ENCODE results near the gene ABCD4. TPM values are rescaled to one million over a fixed set of nuclear protein-coding genes. Genes with fewer than 3 reads are reported as not detected.
"Not testable (repeated sequence)": the region's sequence is repeated elsewhere in the genome, so short reads cannot be mapped to it uniquely, and the experiment has no call there.

The ABCD4 gene
- total RNA-seq, 1 donor from 2014 or later, result 38.5 TPM

DNA sequence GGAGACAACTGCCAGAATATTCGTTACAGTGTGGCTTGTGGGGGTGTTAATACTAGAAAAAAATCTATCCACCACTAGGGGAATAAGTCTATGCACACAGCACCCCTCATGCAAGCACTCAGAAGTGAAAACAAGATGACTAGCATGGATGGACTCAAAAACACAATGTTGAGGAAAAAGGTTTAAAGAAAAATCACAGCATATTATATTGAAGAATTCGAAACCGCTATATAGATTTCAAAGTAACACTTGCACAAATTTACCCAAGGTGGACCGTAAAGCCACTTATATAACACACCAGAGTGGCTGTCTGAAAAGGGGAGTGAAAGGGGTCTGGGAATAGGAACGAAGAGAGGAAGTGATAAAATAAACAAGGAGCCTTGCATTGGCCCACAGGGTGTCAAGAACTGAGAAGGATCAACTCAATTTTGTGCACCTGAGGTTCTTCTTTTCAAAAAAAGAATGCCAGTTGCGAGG, 544 bp downstream of the ABCD4 start:
- peak; percentile 51 for DNase-seq

DNA sequence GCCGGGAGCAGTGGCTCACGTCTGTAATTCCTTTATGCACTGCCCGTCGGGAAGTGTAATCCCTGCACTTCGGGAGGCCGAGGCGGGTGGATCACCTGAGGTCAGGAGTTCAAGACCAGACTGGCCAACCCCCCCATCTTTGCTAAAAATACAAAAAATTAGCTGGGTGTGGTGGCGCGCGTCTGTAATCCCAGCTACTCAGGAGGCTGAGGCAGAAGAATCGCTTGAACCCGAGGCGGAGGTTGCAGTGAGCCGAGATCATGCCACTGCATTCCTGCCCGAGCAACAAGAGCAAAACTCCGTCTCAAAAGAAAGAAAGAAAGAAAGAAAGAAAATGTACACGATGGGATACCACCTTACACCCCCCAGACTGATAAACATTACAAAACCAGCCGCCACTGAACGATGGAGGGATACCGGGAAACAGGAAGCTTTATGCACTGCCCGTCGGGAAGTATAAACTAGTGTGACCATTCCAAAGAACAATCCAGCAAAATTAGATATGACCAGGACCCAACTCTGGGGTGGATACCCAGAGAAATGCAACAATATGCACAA, 1.1 kb downstream of the ABCD4 start:
- no peak for DNase-seq

DNA sequence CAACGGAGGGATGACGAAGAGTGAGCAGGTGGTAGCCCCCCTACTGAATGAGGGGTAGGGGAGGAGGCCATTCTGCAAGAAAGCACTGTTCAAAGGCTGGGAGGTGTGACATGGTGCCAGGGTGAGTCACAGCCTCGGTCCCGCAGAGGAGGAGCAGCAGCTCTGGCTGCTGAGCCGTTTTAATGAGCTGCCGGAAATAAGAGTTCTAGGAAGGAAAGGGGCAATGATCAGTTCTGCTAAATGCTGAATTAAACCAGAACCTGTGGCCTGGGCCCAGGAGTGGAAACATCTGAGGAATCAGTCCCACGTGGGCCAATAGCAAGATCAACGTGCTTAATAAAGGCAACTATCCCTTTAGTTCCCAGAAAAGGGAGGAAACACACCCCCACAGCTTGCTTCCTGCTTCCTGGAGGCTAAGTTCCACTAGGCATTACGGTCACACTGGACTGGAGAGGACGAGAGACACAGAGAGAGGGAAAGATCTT, 3.6 kb downstream of the ABCD4 start:
- peak; percentile 35 for DNase-seq

DNA sequence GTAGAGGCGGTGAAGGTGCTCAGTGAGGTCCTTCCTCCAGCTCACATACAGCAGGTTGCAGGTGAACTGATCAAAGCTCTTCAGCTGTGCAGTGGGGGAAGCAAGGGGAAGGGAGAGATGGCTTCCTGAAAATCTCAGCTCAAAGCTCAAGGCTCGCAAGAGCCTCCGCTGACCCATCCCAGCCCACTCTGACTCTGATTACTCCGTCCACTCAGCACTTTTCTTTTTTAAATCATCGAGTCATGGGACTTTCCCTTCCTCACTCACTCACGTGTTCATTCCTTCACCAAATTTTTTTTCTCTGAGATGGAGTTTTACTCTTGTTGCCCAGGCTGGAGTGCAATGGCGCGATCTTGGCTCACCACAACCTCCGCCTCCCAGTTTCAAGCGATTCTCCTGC, 4.7 kb downstream of the ABCD4 start:
- no peak for DNase-seq

DNA sequence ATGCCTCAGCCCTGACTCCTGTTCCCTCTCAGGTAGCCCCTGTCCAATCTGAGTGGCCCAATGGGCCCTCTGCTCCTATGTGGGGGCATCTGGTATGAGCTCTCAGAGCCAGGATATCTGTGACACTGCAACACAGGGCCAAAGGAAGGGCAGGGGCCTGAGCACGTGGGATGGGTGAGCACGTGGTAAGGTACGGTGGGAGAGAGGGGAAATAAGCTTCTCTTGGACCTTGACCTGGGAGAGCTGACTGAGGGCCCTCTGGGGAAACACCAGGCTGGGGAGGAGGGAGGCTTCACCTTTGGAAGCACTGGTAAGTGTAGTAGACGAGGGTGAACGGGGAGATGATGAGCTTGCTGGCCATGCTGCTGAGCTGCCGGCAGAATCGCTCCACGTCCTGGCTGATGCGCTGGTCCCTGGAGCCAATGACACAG, 6.7 kb downstream of the ABCD4 start:
- no peak for DNase-seq

DNA sequence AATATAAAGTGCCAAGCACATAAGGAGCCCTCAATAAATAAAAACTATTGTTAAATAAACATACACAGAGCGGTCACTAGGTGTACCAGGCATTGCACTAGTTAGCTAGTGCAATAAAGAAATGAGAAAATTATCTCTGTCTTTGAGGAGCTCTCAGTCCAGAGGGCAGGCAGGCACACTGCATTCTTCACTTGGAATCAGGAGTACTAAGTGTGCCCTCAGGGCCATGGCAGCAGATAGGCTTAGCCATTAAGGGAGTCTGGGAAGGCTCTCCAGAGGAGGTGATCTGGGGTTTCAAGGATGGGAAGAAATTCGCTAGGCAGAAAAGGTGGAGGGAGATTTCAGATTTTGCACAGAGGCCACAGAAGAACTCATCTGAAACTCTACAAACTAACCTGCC, 9.1 kb downstream of the ABCD4 start:
- no peak for DNase-seq

DNA sequence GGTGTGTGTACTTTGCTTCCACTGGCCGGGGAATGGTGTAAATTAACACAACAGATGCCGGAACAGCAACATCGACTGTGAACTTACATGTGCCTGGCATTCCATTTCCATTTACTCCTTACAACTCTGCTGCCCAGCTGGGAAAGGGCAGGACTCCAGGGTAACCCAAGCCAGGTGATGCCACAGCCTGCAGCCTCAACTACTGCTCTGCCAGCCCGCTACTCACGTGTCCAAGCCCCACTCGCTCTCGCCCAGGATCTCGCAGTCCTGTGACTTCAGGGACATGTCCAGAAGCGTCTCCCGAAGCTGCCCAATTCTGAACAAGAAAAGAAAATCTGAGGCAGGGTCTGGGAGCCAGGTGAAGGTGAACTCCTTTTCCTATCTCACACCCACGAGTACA, 10.7 kb downstream of the ABCD4 start:
- DNase-seq, result no peak

DNA sequence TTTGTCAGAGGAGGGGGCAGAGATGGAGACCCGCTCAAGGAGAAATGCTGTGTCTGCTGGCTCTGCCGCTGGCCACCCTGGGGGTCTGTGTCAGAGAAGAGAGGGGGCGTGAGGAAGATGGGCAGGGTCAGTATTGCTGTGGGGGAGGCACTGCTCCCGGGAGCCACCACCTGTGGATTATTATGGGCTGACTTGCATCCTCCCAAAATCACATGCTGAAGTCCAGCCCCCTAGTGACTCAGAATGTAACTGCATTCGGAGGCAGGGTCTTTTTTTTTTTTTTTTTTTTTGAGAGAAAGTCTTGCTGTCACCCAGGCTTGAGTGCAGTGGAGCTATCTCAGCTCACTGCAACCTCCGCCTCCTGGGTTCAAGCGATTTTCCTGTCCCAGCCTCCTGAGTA, 12.3 kb downstream of the ABCD4 start:
- DNase-seq, result no peak

DNA sequence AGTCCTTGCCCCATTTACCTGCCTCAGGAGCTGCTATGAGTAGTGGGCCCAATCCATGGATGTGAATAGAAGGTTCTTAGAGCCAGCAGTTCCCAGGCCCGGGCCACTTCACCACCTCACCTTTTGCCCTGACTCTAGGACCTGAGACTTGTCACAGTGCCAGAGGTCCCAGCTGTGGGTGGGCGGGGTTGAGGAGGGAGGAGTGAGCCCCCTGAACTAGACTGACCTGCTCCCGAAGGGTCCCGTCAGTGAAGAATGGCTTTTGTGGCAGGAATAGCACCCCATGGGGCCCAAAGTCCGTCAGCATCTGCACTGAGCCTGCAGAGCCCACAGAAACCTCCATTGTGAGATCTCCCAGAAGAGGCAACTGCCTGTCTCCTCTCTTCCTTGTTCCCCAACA, 12.9 kb downstream of the ABCD4 start:
- DNase-seq, result no peak

DNA sequence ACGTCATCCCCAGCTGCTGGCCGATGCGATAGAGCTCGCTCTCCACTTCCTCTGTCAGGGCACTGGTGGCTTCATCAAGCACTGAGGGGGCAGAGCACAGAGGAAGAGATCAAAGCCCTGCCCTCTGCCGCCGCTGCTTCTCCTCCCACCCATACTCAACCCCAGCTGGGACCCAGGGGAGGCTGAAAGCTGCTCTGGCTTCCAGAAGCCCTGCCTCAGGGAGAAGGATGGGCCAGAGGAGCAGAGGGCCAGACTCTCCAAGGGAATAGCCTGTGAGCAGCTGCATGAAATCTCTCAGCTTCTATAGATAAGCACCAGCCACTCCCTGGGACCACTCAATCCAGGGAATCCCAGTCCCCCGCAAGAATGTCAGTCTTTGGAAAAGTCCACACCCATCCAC, 16.0 kb downstream of the ABCD4 start:
- no peak for DNase-seq

DNA sequence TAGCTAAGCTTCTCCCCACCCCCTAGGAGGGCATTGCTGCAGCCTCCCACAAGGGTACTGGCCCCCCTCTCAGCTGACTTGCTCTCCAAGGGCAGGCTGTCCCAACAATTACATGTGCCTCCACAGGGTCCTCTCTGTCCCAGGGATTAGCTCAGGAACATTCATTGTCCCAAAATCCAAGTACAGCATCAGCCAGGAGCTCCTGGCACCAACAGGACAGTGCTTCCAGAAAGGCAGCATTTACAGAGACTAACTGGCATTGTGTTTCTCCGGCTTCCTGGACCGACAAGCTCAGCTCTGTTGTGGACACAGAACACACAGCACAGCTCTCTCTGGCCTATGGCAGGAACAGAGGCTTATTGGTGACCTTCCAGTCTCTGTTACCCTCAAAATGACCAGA, 21.7 kb downstream of the ABCD4 start:
- no peak for DNase-seq

DNA sequence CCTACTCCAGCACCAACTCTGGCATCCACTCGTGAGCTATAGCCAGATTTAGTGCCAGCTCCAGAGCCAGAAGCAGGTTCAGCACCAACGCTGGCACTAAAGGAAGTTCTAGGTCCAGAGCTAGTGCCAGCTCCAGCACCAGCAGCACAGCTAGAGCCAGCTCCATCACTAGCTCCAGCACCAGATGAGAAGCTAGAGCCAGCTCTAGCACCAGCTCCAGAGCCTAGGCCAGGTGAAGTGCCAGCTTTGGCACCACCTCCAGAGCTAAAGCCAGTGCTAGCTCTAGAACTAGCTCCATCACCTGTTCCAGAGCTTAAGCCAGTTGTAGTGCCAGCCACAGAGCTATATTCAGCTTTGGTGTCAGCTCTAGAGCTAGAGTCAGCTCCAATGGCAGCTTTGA, 24.7 kb downstream of the ABCD4 start:
- no peak for DNase-seq

DNA sequence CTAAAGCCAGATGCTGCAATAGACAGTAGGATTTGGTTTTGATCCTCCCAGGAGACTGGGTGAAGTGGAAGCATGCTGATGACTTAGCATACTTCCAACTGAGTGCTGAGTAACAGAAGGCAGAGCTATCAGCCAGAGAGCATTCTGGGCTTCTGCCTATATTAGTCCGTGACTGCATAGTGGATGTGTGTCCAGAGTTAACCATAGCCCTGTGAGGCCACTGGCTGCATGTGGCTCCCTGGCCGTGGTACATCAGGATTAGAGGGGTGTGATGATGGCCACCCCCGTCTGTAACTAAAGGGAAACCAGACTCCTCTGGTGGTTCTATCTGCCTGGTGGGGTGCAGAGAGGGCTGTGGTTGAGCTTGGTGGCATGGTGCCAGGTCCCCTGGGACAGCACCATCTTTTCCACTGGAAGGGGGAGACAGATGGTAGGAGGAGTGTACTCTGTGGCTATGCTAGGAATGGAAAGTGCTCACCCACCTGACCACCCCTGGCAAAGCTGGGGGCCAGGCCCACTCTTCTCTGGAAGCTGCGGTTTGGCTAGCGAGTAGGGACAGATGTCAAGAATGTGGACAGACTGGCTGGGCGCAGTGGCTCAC, 27.4 kb downstream of the ABCD4 start:
- no peak for DNase-seq

DNA sequence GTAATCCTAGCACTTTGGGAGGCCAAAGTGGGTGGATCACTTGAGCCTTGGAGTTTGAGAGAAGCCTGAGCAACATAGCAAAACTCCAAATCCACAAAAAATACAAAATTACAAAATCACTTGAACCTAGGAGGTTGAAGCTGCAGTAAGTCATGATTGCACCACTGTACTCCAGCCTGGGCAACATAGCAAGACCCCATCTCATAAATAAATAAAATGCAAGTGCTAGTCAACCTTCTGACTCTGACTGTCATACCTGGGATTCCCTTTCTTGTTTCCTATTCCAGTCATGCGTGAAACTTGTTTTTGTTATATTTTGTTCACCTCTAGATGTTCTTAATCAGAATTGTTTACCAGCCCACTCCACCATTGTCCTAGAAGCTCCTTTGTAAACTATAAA, 31.4 kb downstream of the ABCD4 start:
- DNase-seq, result no peak

DNA sequence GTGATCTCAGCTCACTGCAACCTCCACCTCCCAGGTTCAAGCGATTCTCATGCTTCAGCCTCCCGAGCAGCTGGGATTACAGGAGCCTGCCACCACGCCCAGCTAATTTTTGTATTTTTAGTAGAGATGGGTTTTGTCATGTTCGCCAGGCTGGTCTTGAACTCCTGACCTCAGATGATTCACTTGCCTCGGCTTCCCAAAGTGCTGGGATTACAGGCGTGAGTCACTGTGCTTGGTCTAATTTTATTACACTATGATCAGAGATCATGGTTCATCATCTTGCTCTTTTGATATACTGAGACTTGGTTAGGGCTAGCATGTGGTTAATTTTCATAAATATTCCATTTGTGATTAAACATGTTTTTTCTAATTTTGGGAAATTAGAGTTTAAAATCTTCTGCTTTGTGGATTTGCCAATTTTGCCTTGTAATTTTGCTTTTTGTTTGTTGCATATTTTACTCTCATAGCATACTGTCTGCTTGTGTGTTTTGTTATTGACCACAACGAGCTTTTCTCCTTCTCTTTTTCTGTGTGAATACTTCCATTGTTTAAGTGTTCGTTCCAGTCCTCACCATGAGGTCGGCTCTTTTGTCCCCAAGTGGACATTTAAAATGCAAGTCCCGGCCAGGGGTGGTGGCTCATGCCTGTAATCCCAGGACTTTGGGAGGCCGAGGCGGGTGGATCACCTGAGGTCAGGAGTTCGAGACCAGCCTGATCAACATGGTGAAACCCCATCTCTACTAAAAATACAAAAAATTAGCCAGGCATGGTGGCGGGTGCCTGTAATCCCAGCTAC, 32.2 kb downstream of the ABCD4 start:
- DNase-seq, result not testable (repeated sequence)

DNA sequence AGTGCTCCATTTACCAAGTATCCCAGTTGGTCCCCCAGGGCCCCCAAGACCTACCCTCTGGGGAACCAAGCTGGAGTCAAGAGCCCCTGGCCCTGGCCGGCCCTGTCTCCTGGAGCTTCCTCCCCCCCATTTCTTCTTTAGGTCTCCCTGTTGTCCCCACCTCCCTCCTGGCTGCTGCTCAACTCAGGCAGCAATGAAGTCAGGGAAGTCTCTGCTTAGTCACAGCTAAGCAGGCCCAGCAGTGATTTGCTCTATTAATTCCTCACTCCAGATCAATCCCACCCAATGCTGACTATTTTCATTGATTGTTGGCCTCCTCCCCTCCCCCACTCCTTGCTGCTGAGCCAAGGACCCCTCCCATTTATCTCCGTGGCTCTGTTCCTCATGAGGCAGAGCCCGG, 35.1 kb downstream of the ABCD4 start:
- no peak for DNase-seq

DNA sequence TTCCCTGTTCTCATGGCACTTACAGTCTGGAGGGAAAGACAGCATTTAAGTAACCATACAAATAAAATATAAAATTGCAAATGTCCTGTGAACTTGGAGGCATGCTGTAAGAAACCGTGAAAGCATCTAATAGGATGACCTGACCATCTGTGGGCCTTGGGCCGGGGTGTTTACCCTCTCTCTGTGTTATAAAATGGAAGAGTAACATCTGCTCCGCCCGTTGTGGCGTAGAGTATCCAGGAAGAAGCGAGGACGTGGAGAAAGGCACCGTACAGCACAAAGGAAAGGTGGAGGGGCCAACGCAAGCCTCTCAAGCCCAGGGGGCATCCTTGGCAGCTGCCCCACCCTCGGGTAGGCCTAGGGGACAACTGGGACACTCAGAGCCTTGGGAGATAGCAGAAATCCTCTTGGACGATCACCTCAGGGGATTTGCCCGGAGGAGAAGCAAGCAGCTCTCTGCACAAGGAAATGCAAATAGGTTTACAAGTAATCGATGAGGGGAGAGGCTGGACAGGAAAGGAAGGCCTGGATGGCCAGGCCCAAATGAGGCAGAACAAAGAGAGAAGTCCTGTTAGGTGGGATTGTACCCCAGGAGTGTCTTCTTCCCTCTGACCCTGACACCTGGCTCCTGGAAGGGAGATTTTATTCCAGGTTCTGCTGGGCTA, 37.3 kb downstream of the ABCD4 start:
- no peak for DNase-seq

DNA sequence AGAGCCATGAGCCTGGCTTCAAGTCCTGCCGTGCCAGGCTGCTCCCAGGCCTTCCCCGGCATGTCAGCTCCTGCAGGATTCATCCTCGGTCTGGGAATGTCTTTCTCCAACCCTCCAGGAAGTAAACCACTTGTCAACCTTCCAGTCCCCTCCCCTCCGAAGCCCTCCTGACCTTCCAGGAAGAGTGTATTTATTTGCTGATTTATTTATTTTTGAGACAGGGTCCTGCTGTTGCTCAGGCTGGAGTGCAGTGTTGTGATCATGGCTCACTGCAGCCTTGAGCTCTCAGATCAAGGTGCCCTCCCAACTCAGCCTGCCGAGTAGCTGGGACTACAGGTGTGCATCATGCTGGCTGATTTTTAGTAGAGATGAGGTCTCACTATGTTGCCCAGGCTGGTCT, 38.8 kb downstream of the ABCD4 start:
- no peak for DNase-seq

DNA sequence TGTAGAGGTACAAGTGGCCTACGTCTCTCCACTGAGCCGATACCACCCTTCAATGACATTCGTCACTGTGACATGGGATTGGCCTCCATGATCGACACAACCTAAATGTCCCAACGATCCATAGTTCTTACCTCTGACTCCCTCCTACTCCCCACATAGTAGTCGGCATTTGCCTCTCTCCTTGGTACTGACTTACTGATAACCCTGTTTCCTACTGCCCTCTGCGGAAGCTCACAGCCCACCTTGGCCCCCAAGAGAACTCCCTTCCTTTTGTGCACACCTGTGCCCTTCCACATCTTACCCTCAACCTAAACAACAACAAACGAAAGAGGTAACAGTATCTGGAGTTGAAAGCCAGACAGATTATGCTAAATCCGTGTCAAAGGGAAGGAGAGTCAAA, 39.6 kb downstream of the ABCD4 start:
- no peak for DNase-seq

DNA sequence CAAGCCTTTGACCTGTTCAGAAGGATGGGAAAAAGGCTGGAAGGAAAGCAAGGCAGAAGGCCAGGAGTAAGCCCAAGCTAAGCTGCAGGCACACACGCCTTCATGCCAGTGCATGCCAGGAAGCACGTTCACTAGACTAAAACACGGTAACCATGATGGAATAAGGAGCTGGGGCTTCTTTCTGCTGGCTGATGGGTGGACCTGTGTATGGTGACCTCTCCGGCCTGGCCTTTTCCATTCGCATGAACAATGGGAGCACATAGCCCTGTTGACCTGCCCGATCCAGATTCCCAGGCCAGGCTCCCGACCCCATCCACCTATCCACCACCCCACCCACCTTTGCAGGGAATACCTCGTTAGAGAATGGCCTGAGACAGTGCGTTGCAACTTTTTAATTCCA, 40.7 kb downstream of the ABCD4 start:
- no peak for DNase-seq

DNA sequence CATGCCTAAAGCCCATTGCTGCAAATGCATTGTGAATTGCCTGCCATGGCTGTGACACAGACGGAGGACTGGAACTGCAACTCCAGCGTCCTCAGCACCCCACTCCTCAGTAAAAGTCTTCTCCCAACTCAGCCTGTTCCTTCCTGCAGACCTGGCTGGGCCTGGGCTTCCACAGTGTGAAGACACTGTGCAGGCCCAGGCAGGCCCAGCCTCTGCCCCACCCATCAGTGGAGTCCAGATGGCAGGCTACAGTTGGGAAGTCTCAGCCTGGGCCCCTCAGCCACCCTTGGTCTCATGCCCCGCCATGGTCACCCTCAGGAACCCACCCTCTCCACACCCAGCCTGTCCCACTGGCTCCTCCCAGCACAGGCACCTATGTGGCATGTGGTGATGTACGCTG, 41.4 kb downstream of the ABCD4 start:
- DNase-seq, result no peak

DNA sequence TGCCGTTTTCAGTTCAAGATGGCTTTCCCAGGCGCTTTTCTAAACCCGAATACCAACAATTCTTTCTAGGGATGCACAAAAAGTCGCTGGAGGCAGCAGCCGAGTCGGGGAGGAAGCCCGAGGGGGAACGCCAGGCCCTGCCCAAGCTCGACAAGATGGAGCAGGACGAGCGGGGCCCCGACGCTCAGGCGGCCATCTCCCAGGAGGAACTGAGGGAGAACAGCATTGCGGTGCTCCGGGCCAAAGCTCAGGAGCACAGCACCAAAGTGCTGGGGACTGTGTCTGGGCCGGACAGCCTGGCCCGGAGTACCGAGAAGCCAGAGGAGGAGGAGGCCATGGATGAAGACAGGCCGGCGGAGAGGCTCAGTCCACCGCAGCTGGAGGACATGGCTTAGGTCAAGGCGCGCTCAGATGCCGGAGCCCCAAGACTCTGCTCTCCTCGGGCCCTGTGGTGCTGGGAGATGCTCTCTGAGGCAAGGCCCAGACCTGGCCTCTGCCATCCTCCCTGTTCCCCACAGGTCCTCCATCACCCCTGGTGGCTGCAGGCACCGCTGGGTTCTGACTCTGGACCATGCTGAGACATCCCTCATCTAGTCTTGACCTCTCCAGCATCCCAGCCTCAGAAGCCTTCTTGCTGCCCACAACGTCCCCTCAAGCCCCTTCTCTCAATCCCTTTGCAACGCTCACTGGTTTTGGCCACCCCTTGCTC, 42.1 kb downstream of the ABCD4 start:
- no peak for DNase-seq

Data from skin of body (tissue), 2 donors.